Measurements from ENCODE around the gene MANSC4.

The MANSC4 gene

DNA sequence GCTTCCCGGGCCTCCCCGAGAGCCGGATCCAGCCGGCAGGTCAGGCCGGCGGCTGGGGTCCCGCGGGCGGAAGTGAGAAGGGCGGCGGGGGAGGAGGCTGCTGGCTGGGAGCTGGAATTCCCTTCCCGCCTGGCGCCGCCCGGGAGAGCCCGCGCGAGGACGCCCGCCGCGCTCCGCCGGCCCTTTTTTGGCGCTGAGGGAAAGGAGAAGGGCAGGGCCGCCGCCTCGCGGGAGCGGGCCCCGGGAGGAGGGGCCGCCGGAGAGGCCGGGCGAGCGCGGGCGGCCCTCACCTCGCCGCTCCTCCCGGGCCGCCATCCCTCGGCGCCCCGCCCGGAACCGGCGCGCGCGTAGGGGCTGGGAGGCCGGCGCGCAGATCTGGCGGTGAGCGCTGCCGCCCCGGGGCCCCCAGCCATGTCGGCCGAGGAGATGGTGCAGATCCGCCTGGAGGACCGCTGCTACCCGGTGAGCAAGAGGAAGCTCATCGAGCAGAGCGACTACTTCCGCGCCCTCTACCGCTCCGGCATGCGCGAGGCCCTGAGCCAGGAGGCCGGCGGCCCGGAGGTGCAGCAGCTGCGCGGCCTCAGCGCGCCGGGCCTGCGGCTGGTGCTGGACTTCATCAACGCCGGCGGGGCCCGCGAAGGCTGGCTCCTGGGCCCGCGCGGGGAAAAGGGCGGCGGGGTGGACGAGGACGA lies at the start of gene MANSC4, which contains the start of gene KLHL42:
Gene MANSC4, minus strand, starts transcription at position 317 of the 692 bp plus-strand sequence. CDS start 8,960 bp downstream, outside the sequence.
Gene KLHL42, plus strand, starts transcription at position 314 of the 692 bp plus-strand sequence. Its CDS starts 98 bp downstream, at position 412.
- peak; percentile 77 for DNase-seq

- DNase-seq, result no peak
These were observed 48.2 kb upstream of the MANSC4 start for GRCh38 chr12:27828196-27828595.

DNA sequence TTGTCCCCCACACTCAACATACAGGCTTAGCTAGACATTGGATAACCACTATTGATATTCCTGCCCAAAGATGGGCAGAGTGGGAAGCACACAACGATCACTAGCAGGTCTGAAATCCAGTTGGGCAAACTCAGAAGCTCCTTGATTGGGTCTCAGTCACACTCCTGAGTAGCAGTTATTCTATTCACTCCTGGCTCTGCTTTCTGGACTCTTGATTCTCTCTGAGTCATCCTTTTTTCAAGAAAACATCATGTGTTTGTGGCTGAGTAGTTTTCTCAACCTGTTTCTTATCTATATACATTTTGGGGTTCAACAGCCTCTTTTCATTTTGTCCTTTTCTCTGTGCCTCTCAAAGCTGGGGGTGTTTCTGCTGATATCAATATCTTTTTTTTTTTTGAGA lies 46.0 kb upstream of the MANSC4 start:
- DNase-seq, result no peak

- peak; percentile 23 for DNase-seq
These were observed 44.2 kb upstream of the MANSC4 start for GRCh38 chr12:27824126-27824842.

GRCh38 chr12:27823038-27823437 lies 43.0 kb upstream of the MANSC4 start:
- DNase-seq, result no peak

DNA sequence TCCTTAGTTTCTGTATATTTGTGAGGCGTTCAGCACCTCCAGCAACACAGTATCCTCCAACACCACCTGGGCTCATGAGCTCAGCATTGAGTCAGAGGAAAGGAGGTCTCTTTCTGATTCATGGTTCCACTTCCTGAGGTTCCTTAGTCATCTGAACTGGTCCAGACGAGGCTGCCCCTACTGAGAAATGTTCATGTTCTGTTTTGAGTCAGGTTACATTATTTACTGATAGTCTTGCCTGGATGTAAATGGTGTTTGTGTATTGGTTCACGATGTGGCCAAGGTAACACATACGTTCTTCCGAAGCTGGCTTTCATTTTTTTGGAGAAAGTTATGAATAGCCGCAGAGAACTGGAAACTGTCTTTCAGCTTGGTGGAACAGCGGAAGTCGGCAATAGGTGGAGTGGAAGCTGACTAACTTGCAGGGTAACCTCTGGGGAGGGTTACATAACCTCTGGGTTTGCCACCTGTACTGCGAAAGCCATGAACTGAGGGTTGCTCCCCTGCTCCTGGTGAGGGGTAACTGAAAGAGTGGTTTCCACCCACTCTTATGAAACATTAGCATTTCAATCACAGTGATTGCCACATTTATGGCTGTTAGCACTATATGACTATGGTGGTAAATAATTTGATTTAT lies 42.2 kb upstream of the MANSC4 start:
- peak; percentile 70 for DNase-seq

GRCh38 chr12:27821259-27821973 lies 41.4 kb upstream of the MANSC4 start:
- peak; percentile 51 for DNase-seq

GRCh38 chr12:27820564-27820963 lies 40.5 kb upstream of the MANSC4 start:
- no peak for DNase-seq

DNA sequence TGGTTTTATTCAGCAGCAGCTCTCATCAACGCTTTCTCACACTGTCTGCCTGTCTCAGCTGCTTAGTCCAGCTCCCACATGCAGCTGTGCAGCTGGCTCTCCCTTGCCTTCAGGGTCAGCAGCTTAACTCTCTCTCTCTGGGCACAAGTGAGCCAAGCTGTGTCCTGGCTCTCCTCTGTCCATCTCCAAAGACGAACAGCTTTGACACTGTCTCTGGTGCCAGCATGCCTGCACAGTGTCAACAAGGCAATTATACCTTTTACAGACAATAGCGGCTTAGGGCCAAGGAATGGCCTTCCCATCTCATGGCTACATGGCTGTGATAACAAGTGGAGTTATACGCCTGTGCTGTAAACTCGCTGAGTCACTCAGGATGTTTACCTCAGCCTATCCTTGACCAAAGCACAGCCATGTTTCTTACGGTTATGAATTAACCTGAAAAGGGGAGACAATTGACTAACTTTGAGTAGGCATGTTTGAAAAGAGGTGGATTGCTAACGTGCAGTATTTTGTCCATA lies 38.4 kb upstream of the MANSC4 start:
- no peak for DNase-seq

GRCh38 chr12:27817766-27818165 lies 37.7 kb upstream of the MANSC4 start:
- no peak for DNase-seq

GRCh38 chr12:27814851-27815591 lies 35.0 kb upstream of the MANSC4 start:
- DNase-seq, result no peak

GRCh38 chr12:27814411-27814810 lies 34.4 kb upstream of the MANSC4 start:
- no peak for DNase-seq

DNA sequence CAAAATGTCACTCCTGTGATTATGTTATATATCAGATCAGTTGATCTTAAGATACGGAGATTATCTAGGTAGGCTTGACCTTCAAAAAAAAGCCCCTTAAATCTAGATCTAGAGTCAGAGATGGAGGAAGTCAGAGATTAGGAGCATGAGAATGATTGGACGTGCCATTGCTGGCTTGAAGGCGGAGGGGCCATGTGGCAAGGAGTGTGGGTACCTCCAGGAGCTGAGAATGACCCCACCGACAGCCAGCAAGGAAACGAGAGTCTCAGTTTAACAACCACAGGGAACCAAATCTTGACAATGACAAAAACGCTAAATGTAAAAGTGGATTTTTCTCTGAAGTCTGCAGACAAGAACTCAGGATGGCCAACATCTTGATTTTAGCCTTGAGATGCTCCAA lies 32.5 kb upstream of the MANSC4 start:
- no peak for DNase-seq

GRCh38 chr12:27810756-27811155 lies 30.7 kb upstream of the MANSC4 start:
- no peak for DNase-seq

DNA sequence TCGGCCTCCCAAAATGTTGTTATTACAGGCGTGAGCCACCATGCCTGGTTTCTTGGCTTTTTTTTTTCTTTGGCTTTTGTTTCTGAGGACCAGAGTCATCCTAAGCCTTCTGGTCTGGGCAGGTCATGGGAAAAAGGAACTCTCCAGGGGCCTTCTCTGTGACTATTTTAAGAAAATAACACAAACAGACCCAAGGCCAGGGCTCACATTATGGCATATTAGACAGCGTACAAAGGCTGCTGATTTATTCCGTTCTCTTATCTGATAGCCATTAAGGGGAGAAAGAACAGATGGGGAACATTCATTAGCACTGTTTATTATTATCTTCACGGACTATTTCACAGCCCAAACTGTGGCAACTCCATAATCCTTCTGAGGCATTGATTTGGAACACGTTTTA lies 28.8 kb upstream of the MANSC4 start:
- no peak for DNase-seq

GRCh38 chr12:27807063-27807703 lies 27.1 kb upstream of the MANSC4 start:
- DNase-seq, result peak; percentile 30

DNA sequence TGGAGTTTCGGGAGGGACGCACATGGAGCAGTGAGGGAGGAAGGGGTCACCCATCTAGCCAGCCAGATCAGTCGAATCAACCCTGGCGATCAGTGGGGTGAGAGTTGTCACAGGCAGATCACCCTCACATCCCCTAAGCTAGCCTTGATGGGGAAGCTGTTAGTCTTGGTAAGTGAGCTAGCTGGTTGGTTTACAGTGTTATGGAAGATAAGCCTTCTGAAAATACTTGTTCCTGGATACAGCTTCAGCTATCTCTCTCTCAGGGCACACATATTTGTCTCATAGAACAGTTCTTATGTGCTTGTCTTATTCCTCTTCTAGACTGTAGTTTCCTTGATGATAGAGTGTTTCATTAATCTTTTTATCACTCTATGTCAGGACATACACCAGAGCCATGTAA lies 26.2 kb upstream of the MANSC4 start:
- no peak for DNase-seq

- no peak for DNase-seq
These were observed 25.2 kb upstream of the MANSC4 start for GRCh38 chr12:27805238-27805637.

GRCh38 chr12:27802936-27803335 lies 22.9 kb upstream of the MANSC4 start:
- no peak for DNase-seq

GRCh38 chr12:27802511-27802910 lies 22.5 kb upstream of the MANSC4 start:
- no peak for DNase-seq

DNA sequence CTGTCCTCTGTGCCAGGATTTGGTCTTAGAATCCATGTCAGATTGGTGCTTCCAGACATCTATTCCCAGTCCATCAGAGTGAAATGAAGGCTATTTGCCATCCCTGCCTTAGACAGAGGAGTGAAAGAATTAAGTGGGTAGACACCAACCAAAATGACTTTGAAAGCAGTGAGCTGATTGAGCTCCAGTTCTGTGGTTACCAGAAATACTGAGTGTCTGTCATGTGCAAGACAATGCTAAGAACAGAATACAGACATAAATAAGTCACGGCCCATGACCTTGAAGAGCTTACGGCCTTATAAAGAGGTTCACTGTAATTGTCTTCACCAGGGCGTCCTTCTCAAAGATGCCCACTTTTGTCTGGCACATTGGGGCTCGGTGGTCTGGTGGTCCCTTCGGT lies 21.6 kb upstream of the MANSC4 start:
- no peak for DNase-seq

DNA sequence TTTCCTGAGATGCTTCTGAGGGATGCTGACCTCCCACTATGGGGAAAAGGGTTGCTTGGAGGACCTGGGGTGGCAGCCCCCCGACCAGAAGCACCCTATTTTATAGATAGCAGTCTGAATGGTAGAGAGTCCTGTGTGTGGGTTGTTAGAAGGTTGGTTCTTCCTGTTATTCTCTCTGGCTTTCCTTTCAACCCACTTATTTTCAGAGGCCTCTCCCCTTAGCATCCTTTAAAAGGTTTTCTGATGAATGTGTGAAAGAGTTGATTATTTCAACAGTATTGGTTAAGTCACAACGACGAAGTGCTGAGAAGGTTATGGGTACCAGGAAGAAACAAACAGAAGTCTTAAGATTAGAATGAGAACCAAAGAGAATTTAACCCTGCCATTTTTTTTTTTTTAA lies 20.8 kb upstream of the MANSC4 start:
- no peak for DNase-seq

Measured in CD4-positive, alpha-beta T cell treated with Interleukin-6 for 4 hours (primary cell).